Liver (tissue), 3 donors: Measurements from ENCODE around the gene TMIGD3.

ENCODE experiments used
- EGR1 ChIP-seq, 2 donors: IDR thresholded peaks; 2 replicates each; pipeline ENCODE4 v1.6.1; 2016 to 2018; ENCODE audit warnings: antibody characterized with exemption in 2 of 2, low read depth in 2 of 2
- GABPA ChIP-seq, 2 donors: IDR thresholded peaks in 1 of 2; conservative IDR thresholded peaks in 1 of 2; 2 replicates each; pipeline ENCODE4 v1.6.1; 2016; ENCODE audit warnings: antibody characterized with exemption in 2 of 2, mild to moderate bottlenecking in 1 of 2, moderate library complexity in 1 of 2
- JUND ChIP-seq, 2 donors: IDR thresholded peaks; 2 replicates each; pipeline ENCODE4 v1.6.1; 2016; ENCODE audit warnings: antibody characterized with exemption in 2 of 2
- NR2F2 ChIP-seq: IDR thresholded peaks from 2 replicates; pipeline ENCODE4 v1.6.1; 2016; ENCODE audit warnings: antibody characterized with exemption
- RAD21 ChIP-seq, 2 donors: IDR thresholded peaks; 2 replicates each; pipeline ENCODE4 v1.6.1; 2016; ENCODE audit warnings: antibody characterized with exemption in 2 of 2, mild to moderate bottlenecking in 2 of 2
- RXRA ChIP-seq, 2 donors: IDR thresholded peaks; 2 replicates each; pipeline ENCODE4 v1.6.1; 2017 to 2018; ENCODE audit warnings: antibody characterized with exemption in 2 of 2, mild to moderate bottlenecking in 1 of 2
- SP1 ChIP-seq: IDR thresholded peaks from 2 replicates; pipeline ENCODE4 v1.6.1; 2018; ENCODE audit warnings: antibody characterized with exemption, mild to moderate bottlenecking
- TAF1 ChIP-seq: conservative IDR thresholded peaks from 2 replicates; pipeline ENCODE4 v1.6.1; 2016; ENCODE audit warnings: antibody characterized with exemption, mild to moderate bottlenecking
- YY1 ChIP-seq: IDR thresholded peaks from 2 replicates; pipeline ENCODE4 v1.6.1; 2016; ENCODE audit warnings: antibody characterized with exemption, mild to moderate bottlenecking
- TF ChIP-seq, protein P1 (sequence below): fragments of 150-350 bp; IDR thresholded peaks from 2 replicates; pipeline ENCODE4 v1.5.1; 2017; ENCODE audit warnings: improper control_type of control experiment, low read depth, low read length; ENCODE audit not compliant: missing input control
- TF ChIP-seq, protein P2 (sequence below): IDR thresholded peaks from 2 replicates; pipeline ENCODE4 v1.6.1; 2016; ENCODE audit warnings: antibody characterized with exemption
- TF ChIP-seq, protein P3 (sequence below): IDR thresholded peaks from 2 replicates; pipeline ENCODE4 v1.6.1; 2016; ENCODE audit warnings: antibody characterized with exemption
- TF ChIP-seq, protein P4 (sequence below): IDR thresholded peaks from 2 replicates; pipeline ENCODE4 v1.6.1; 2016; ENCODE audit warnings: antibody characterized with exemption, mild to moderate bottlenecking
- donor health status: healthy.
- donor health status: healthy.

DNA sequence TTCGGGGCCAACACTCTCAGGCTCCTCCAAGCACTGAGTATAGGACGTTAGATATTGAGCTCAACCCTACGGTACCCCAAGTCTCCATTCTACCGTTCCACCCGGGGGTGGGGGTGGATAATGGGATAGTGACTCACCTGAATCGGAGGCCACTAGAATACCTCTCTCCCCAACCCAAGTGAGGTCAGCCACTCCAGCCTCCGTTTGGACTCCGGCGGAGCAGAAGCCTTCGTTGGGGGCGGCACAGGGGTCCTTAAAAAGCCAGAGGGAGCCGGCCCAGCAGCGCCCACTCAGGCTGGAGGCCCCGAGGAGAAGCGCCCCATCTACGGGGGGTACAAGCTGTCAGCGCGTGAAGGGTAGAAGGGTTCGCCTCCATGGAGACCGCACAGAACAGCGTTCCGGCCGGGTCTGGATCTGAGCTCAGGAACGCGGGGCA, 54.9 kb downstream of the TMIGD3 start:
- TF ChIP-seq, protein P1, sequence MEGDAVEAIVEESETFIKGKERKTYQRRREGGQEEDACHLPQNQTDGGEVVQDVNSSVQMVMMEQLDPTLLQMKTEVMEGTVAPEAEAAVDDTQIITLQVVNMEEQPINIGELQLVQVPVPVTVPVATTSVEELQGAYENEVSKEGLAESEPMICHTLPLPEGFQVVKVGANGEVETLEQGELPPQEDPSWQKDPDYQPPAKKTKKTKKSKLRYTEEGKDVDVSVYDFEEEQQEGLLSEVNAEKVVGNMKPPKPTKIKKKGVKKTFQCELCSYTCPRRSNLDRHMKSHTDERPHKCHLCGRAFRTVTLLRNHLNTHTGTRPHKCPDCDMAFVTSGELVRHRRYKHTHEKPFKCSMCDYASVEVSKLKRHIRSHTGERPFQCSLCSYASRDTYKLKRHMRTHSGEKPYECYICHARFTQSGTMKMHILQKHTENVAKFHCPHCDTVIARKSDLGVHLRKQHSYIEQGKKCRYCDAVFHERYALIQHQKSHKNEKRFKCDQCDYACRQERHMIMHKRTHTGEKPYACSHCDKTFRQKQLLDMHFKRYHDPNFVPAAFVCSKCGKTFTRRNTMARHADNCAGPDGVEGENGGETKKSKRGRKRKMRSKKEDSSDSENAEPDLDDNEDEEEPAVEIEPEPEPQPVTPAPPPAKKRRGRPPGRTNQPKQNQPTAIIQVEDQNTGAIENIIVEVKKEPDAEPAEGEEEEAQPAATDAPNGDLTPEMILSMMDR, result no peak
- no peak for TF ChIP-seq SP1
- TF ChIP-seq TAF1, result no peak
- no peak for TF ChIP-seq RXRA (IDR thresholded peaks at IDR 0.05)
- TF ChIP-seq, protein P2, sequence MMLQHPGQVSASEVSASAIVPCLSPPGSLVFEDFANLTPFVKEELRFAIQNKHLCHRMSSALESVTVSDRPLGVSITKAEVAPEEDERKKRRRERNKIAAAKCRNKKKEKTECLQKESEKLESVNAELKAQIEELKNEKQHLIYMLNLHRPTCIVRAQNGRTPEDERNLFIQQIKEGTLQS, result no peak
- TF ChIP-seq, protein P3, sequence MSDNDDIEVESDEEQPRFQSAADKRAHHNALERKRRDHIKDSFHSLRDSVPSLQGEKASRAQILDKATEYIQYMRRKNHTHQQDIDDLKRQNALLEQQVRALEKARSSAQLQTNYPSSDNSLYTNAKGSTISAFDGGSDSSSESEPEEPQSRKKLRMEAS, result no peak
- no peak for TF ChIP-seq YY1
- TF ChIP-seq, protein P4, sequence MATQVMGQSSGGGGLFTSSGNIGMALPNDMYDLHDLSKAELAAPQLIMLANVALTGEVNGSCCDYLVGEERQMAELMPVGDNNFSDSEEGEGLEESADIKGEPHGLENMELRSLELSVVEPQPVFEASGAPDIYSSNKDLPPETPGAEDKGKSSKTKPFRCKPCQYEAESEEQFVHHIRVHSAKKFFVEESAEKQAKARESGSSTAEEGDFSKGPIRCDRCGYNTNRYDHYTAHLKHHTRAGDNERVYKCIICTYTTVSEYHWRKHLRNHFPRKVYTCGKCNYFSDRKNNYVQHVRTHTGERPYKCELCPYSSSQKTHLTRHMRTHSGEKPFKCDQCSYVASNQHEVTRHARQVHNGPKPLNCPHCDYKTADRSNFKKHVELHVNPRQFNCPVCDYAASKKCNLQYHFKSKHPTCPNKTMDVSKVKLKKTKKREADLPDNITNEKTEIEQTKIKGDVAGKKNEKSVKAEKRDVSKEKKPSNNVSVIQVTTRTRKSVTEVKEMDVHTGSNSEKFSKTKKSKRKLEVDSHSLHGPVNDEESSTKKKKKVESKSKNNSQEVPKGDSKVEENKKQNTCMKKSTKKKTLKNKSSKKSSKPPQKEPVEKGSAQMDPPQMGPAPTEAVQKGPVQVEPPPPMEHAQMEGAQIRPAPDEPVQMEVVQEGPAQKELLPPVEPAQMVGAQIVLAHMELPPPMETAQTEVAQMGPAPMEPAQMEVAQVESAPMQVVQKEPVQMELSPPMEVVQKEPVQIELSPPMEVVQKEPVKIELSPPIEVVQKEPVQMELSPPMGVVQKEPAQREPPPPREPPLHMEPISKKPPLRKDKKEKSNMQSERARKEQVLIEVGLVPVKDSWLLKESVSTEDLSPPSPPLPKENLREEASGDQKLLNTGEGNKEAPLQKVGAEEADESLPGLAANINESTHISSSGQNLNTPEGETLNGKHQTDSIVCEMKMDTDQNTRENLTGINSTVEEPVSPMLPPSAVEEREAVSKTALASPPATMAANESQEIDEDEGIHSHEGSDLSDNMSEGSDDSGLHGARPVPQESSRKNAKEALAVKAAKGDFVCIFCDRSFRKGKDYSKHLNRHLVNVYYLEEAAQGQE, result no peak
- TF ChIP-seq RAD21 (IDR thresholded peaks at IDR 0.05), result no peak
- no peak for TF ChIP-seq NR2F2
- no peak for TF ChIP-seq JUND (IDR thresholded peaks at IDR 0.05)
- no peak for TF ChIP-seq GABPA (IDR thresholded peaks at IDR 0.05 in 1 of 2, conservative IDR thresholded peaks at IDR 0.05 in 1 of 2)
- no peak for TF ChIP-seq EGR1 (IDR thresholded peaks at IDR 0.05; ENCODE audit: low read depth in 2 of 2)
